CD4-positive, alpha-beta memory T cell (primary cell): ENCODE data around the gene ZNF770. TPM values are rescaled to one million over a fixed set of nuclear protein-coding genes. Genes with fewer than 3 reads are reported as not detected.

ENCODE experiments used
- CTCF ChIA-PET: fragments of 350-600 bp; sonication (Branson Sonifier 250); formaldehyde crosslinking; loops from one replicate; lab custom pipeline; 2021; ENCODE audit warnings: inconsistent platforms; ENCODE audit not compliant: partially characterized antibody; lab: Charles Lee
- POLR2A ChIA-PET: fragments of 350-600 bp; sonication (Branson Sonifier 250); formaldehyde crosslinking; loops from one replicate; lab custom pipeline; 2021; ENCODE audit not compliant: partially characterized antibody; lab: Charles Lee
- DNase-seq, 5 donors: peaks; one replicate each; pipeline versions ENCODE4 v3.0.0 to v3.0.0-alpha.2; 2020 to 2022; ENCODE audit warnings: mixed read lengths in 1 of 5
- H3K27ac ChIP-seq: one replicate; pipeline ENCODE4 v1.7.0; 2013; ENCODE audit warnings: low read depth, low read length
- H3K27me3 ChIP-seq: 2 replicates; pipeline ENCODE4 v1.7.0; 2013; ENCODE audit warnings: mild to moderate bottlenecking, low read length, moderate library complexity; ENCODE audit not compliant: insufficient read depth
- H3K36me3 ChIP-seq: 2 replicates; pipeline ENCODE4 v1.7.0; 2013; ENCODE audit warnings: mild to moderate bottlenecking, low read length, moderate library complexity; ENCODE audit not compliant: insufficient read depth
- H3K4me1 ChIP-seq: 2 replicates; pipeline ENCODE4 v1.7.0; 2013; ENCODE audit warnings: mild to moderate bottlenecking, low read length, moderate library complexity; ENCODE audit not compliant: insufficient read depth
- H3K4me3 ChIP-seq, 2 donors: one replicate each; pipeline ENCODE4 v1.7.0; 2013; ENCODE audit warnings: low read length in 2 of 2, mild to moderate bottlenecking in 1 of 2
- H3K9me3 ChIP-seq, 2 donors: one replicate each; pipeline ENCODE4 v1.7.0; 2013; ENCODE audit warnings: low read length in 2 of 2, control low read depth in 1 of 2; ENCODE audit not compliant: control insufficient read depth in 1 of 2
- H3K27ac Mint-ChIP-seq, 7 donors: one replicate each; pipeline ENCODE4 v1.8.0; 2020 to 2021; ENCODE audit warnings: mixed read lengths in 7 of 7, mild to moderate bottlenecking in 6 of 7, inconsistent platforms in 3 of 7, moderate library complexity in 3 of 7
- H3K27me3 Mint-ChIP-seq, 2 donors: one replicate each; pipeline ENCODE4 v1.8.0; 2020 to 2021; ENCODE audit warnings: mixed read lengths in 2 of 2
- H3K36me3 Mint-ChIP-seq, 2 donors: one replicate each; pipeline ENCODE4 v1.8.0; 2020 to 2021; ENCODE audit warnings: mixed read lengths in 2 of 2, inconsistent platforms in 1 of 2, mild to moderate bottlenecking in 1 of 2
- H3K4me1 Mint-ChIP-seq, 4 donors: one replicate each; pipeline ENCODE4 v1.8.0; 2020 to 2021; ENCODE audit warnings: mixed read lengths in 4 of 4, mild to moderate bottlenecking in 1 of 4
- H3K4me3 Mint-ChIP-seq, 8 donors: one replicate each; pipeline ENCODE4 v1.8.0; 2020 to 2021; ENCODE audit warnings: mixed read lengths in 8 of 8, mild to moderate bottlenecking in 7 of 8, moderate library complexity in 6 of 8, inconsistent platforms in 3 of 8
- H3K9me3 Mint-ChIP-seq, 8 donors: one replicate each; pipeline ENCODE4 v1.8.0; 2020 to 2021; ENCODE audit warnings: mixed read lengths in 8 of 8, mild to moderate bottlenecking in 5 of 8, inconsistent platforms in 3 of 8, moderate library complexity in 1 of 8
- intact Hi-C: fragments of 100-400 bp; cut with micrococcal nuclease; formaldehyde crosslinking; loops from one replicate; pipeline ENCODE4 v1.15.1; 2023
- polyA plus RNA-seq, 2 donors: library from polyadenylated mRNA; unstranded; fragments of 300-500 nt; fragmentation: Illumina TruSeq; gene quantifications; one replicate each; pipeline ENCODE4 v1.2.3, GENCODE V29; 2021
- total RNA-seq, 2 experiments: library from RNA; stranded (reverse); gene quantifications; one replicate each; pipeline ENCODE4 v1.2.3, GENCODE V29; 2021

ZNF770 gene
- total RNA-seq (10 to 100 TPM; 55.8 to 63.5 TPM), polyA plus RNA-seq (100 to 1,000 TPM in 1 of 2 donors, 10 to 100 TPM in 1; 69.6 to 101 TPM)

DNA sequence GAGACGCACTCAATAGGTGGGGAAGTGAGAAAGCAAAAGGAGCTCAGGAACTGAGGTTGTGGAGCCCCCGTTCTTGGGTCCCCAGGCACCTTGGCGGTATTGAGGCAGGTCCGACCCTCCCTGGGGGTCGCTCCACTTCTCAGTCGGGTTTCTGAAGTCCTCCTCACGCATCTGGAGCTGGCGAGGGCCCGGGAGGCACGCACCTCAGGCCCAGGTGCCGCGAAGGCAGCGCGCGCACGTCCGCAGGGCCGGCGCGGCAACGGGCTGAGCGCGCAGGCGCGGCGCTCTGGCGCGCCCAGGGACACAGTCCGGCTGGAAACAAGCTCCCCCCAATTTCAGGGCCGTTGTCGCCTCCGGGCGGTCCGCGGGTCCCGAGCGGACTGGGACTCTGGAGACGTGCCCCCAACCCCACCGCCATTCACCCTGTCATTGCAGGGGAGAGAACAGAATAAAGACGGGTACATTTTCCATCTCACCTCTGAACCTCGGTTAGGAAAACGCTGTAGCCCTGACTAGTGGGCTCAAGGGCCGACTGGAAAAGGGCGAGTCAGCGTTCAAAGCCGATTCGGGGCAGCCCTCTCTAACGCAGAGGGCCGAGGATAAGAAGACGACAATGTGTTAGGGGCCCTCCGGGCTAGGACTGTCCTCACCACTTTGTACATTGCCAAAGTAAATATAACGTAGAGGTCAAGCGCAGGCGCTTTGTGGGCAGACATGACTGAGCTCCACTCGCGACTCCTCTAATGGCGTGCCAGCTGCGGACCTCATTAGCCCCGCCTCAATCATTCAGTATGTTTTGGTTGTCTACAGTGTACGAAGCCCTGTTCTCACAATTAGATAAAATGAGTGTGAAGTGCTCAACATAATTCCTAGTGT, at the start of gene ZNF770:
Gene ZNF770 (minus strand): TSS at position 261 of the 876 bp plus-strand sequence. CDS start 4,853 bp downstream, outside the sequence.
- H3K27ac Mint-ChIP-seq, result peak within 1 kb of the TSS; percentile 98 to 100 (median 99)
- peaks cover 0 to 3% of the 10 kb centered on the region in 2 donors for H3K27me3 Mint-ChIP-seq
- H3K27me3 ChIP-seq, result no peaks in the 10 kb centered on the region
- H3K36me3 ChIP-seq, result no peaks in the 10 kb centered on the region
- DNase-seq, result peak; percentile 76 to 88 (median 85)
- H3K27ac ChIP-seq, result peak within 1 kb of the TSS; percentile 96
- ChIA-PET CTCF (interaction anchor here (0.7 to 8.0 kb wide), 3 partner anchors 11 to 19 kb away, joined by 3 to 76 read pairs (median 8); partner anchors contain the start of gene AQR), POLR2A (interaction anchor here (0.6 to 6.9 kb wide), 22 partner anchors 10 to 950 kb away, joined by 3 to 210 read pairs (median 5); partner anchors contain the start of genes AQR, AVEN, DPH6 and EMC4)
- H3K4me1 Mint-ChIP-seq, result peaks cover 29 to 54% (median 38%) of the 10 kb centered on the region in 4 donors
- H3K4me3 Mint-ChIP-seq, result peak within 1 kb of the TSS; percentile 94 to 100 (median 98)
- intact Hi-C loops, result loop anchor here (1.0 to 10.0 kb wide), 6 partner anchors 19 to 949 kb away; partner anchors contain the start of genes AQR, AVEN, EMC7 and LPCAT4
- H3K9me3 Mint-ChIP-seq, result no peaks in the 10 kb centered on the region
- peaks cover 0 to 31% of the 10 kb centered on the region in 2 donors for H3K36me3 Mint-ChIP-seq
- H3K9me3 ChIP-seq, result no peaks in the 10 kb centered on the region
- H3K4me1 ChIP-seq, result peaks cover 47% of the 10 kb centered on the region
- H3K4me3 ChIP-seq, result peak within 1 kb of the TSS; percentile 97 to 100

- Mint-ChIP-seq H3K36me3 (no peaks in the 10 kb centered on the region), H3K4me3 (no peak overlapping the region), H3K9me3 (no peaks in the 10 kb centered on the region), H3K27ac (no peak overlapping the region), H3K4me1 (no peaks in the 10 kb centered on the region), H3K27me3 (peaks cover 5 to 11% of the 10 kb centered on the region in 2 donors)
- H3K4me3 ChIP-seq, result no peak overlapping the region
- H3K27me3 ChIP-seq, result no peaks in the 10 kb centered on the region
- no peak for DNase-seq
- ChIA-PET CTCF (interaction anchor here (1.2 kb wide), 1 partner anchor 10 kb away, joined by 4 read pairs; no protein-coding TSS in a partner anchor), POLR2A (no interaction called here)
- H3K27ac ChIP-seq, result no peak overlapping the region
- intact Hi-C loops, result no loop called here
- no peaks in the 10 kb centered on the region for H3K36me3 ChIP-seq
- H3K9me3 ChIP-seq, result no peaks in the 10 kb centered on the region
- no peaks in the 10 kb centered on the region for H3K4me1 ChIP-seq
Observed at GRCh38 chr15:35028235-35028984, 40.3 kb upstream of the ZNF770 start.

GRCh38 chr15:35023804-35024203, 35.7 kb upstream of the ZNF770 start:
- Histone ChIP-seq H3K36me3 (no peaks in the 10 kb centered on the region), H3K9me3 (no peaks in the 10 kb centered on the region), H3K27ac (no peak overlapping the region), H3K4me3 (no peak overlapping the region), H3K4me1 (no peaks in the 10 kb centered on the region), H3K27me3 (no peaks in the 10 kb centered on the region)
- H3K4me3 Mint-ChIP-seq, result no peak overlapping the region
- H3K9me3 Mint-ChIP-seq, result no peaks in the 10 kb centered on the region
- peaks cover 2 to 4% (median 4%) of the 10 kb centered on the region in 4 donors for H3K4me1 Mint-ChIP-seq
- ChIA-PET POLR2A (no interaction called here), CTCF (no interaction called here)
- peaks cover 6 to 8% of the 10 kb centered on the region in 2 donors for H3K27me3 Mint-ChIP-seq
- H3K27ac Mint-ChIP-seq, result no peak overlapping the region
- no peak for DNase-seq
- no peaks in the 10 kb centered on the region for H3K36me3 Mint-ChIP-seq
- intact Hi-C loops, result no loop called here

DNA sequence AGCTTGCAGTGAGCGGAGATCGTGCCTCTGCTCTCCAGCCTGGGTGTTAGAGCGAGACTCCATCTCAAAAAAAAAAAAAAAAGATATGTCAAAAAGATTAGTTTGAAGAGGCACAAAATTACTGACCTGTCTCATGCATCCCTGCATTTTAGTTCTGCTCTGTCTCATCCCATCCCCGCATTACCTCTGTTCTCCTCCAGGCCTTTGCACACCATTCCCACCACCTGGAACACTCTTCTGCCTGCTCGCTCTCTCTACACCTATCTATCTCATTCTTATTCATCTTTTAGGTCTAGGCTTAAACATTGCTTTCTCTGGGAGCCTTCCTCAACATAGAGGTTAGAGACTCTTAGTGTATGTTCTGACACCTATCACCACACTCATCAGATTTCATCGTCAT, 32.9 kb upstream of the ZNF770 start:
- no peak overlapping the region for H3K4me3 ChIP-seq
- H3K4me3 Mint-ChIP-seq, result peak overlapping the region in 1 of 8 donors; percentile 27
- ChIA-PET CTCF (no interaction called here), POLR2A (no interaction called here)
- no peaks in the 10 kb centered on the region for H3K36me3 ChIP-seq
- H3K36me3 Mint-ChIP-seq, result no peaks in the 10 kb centered on the region
- no peak for DNase-seq
- no peaks in the 10 kb centered on the region for H3K9me3 ChIP-seq
- intact Hi-C loops, result no loop called here
- H3K4me1 Mint-ChIP-seq, result peaks cover 2 to 4% (median 4%) of the 10 kb centered on the region in 4 donors
- no peak overlapping the region for H3K27ac Mint-ChIP-seq
- H3K27me3 Mint-ChIP-seq, result peaks cover 5% of the 10 kb centered on the region in 2 donors
- no peak overlapping the region for H3K27ac ChIP-seq
- H3K4me1 ChIP-seq, result no peaks in the 10 kb centered on the region
- H3K27me3 ChIP-seq, result no peaks in the 10 kb centered on the region
- no peaks in the 10 kb centered on the region for H3K9me3 Mint-ChIP-seq

GRCh38 chr15:35019404-35020327, 31.6 kb upstream of the ZNF770 start:
- Histone ChIP-seq H3K27ac (no peak overlapping the region), H3K4me3 (no peak overlapping the region), H3K27me3 (no peaks in the 10 kb centered on the region), H3K36me3 (no peaks in the 10 kb centered on the region), H3K9me3 (no peaks in the 10 kb centered on the region), H3K4me1 (no peaks in the 10 kb centered on the region)
- Mint-ChIP-seq H3K27me3 (peaks cover 4 to 5% of the 10 kb centered on the region in 2 donors), H3K9me3 (no peaks in the 10 kb centered on the region), H3K4me3 (peak overlapping the region in 2 of 8 donors; percentile 21 to 46), H3K36me3 (no peaks in the 10 kb centered on the region), H3K4me1 (peaks cover 2 to 4% (median 4%) of the 10 kb centered on the region in 4 donors), H3K27ac (no peak overlapping the region)
- POLR2A ChIA-PET, result no interaction called here
- intact Hi-C loops, result no loop called here
- CTCF ChIA-PET, result no interaction called here
- DNase-seq, result no peak

DNA sequence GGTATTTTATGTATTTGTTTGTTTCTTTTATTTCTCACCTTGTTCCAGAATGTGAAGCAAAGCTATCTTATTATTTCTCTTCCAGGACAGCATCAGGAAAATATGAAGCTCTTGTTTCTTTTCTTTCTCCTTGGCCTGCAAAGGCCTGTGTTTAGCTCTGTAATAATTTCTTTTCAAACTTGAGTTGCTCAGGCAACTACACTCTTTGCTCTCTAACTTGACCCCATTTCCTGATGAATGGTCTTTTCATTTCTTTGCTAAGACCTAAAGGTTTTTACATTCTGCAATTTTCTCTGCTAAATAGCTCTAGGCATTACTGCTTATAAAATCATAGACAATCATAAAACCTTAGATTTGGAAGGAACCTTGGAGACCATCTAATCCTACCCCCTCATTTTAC, 26.2 kb upstream of the ZNF770 start:
- Mint-ChIP-seq H3K36me3 (no peaks in the 10 kb centered on the region), H3K27ac (no peak overlapping the region), H3K4me3 (no peak overlapping the region), H3K9me3 (no peaks in the 10 kb centered on the region), H3K4me1 (no peaks in the 10 kb centered on the region), H3K27me3 (peaks cover 2 to 5% of the 10 kb centered on the region in 2 donors)
- H3K36me3 ChIP-seq, result no peaks in the 10 kb centered on the region
- H3K4me1 ChIP-seq, result no peaks in the 10 kb centered on the region
- no peaks in the 10 kb centered on the region for H3K27me3 ChIP-seq
- intact Hi-C loops, result no loop called here
- H3K9me3 ChIP-seq, result no peaks in the 10 kb centered on the region
- no peak for DNase-seq
- H3K27ac ChIP-seq, result no peak overlapping the region
- ChIA-PET POLR2A (no interaction called here), CTCF (interaction anchor here (1.2 to 1.6 kb wide), 2 partner anchors 11 to 64 kb away, joined by 4 read pairs; no protein-coding TSS in a partner anchor)
- H3K4me3 ChIP-seq, result no peak overlapping the region
